Gastroesophageal sphincter (tissue), 4 donors: ENCODE measurements around the gene MED26. TPM values are rescaled to one million over a fixed set of nuclear protein-coding genes. Genes with fewer than 3 reads are reported as not detected.

Experiments used
- ATAC-seq: fragments of 150-250 bp; one replicate; pipeline ENCODE4 v1.9.1; 2016; ENCODE audit warnings: mild to moderate bottlenecking, moderate library complexity
- H3K27ac ChIP-seq, 4 donors: fragments of 200-600 bp; sonication (generic) in 3 of 4; 1 replicate in 3 of 4; 2 replicates in 1 of 4; pipeline ENCODE4 v1.5.1; 2016 to 2019
- H3K27me3 ChIP-seq: fragments of 200-600 bp; sonication (generic); one replicate; pipeline ENCODE4 v1.5.1; 2019
- H3K36me3 ChIP-seq, 2 donors: fragments of 200-600 bp; sonication (generic); one replicate each; pipeline ENCODE4 v1.5.1; 2019; ENCODE audit warnings: control low read depth in 1 of 2
- H3K4me1 ChIP-seq, 3 donors: fragments of 200-600 bp; sonication (generic); 1 replicate in 2 of 3; 2 replicates in 1 of 3; pipeline ENCODE4 v1.5.1; 2016 to 2019; ENCODE audit warnings: control low read depth in 2 of 3
- H3K4me3 ChIP-seq, 2 donors: fragments of 200-600 bp; sonication (generic); one replicate each; pipeline ENCODE4 v1.5.1; 2019; ENCODE audit warnings: mild to moderate bottlenecking in 1 of 2, moderate library complexity in 1 of 2
- H3K9me3 ChIP-seq, 3 donors: fragments of 200-600 bp; sonication (generic); one replicate each; pipeline ENCODE4 v1.5.1; 2017 to 2019; ENCODE audit warnings: control low read depth in 2 of 3
- EP300 ChIP-seq: sonication (generic); formaldehyde crosslinking; IDR thresholded peaks from one replicate; pipeline ENCODE4 v1.6.1; 2017; ENCODE audit warnings: antibody characterized with exemption, mild to moderate bottlenecking
- POLR2A ChIP-seq, 2 donors: fragments of 450-650 bp; IDR thresholded peaks; one replicate each; pipeline ENCODE4 v1.6.1; 2017; ENCODE audit warnings: antibody characterized with exemption in 2 of 2, mild to moderate bottlenecking in 2 of 2, moderate library complexity in 1 of 2
- POLR2AphosphoS5 ChIP-seq: sonication (generic); formaldehyde crosslinking; IDR thresholded peaks from one replicate; pipeline ENCODE4 v1.6.1; 2017; ENCODE audit warnings: antibody characterized with exemption
- WGBS, 2 donors: methylation state at CpG; one replicate each; pipeline ENCODE4 v1.1.5; 2018; ENCODE audit warnings: low coverage in 1 of 2; 5-methylcytosine and 5-hydroxymethylcytosine counted together
- total RNA-seq, 4 donors: library from RNA; depleted of rRNA; stranded (reverse); fragments of >200 nt; gene quantifications; one replicate each; pipeline ENCODE4 v1.1.0, GENCODE V29; 2016
- TF ChIP-seq, protein P1 (sequence below), 4 experiments: fragments of 200-600 bp in 2 of 4; fragments of 450-650 bp in 2 of 4; sonication (generic) in 1 of 4; IDR thresholded peaks; one replicate each; pipeline ENCODE4 v1.5.1; 2017 to 2019; ENCODE audit warnings: antibody characterized with exemption in 4 of 4, mild to moderate bottlenecking in 2 of 4, moderate library complexity in 2 of 4

The MED26 gene
- total RNA-seq, 4 donors from 2014 or later, result 5.8 to 10.5 (median 8.3) TPM

DNA sequence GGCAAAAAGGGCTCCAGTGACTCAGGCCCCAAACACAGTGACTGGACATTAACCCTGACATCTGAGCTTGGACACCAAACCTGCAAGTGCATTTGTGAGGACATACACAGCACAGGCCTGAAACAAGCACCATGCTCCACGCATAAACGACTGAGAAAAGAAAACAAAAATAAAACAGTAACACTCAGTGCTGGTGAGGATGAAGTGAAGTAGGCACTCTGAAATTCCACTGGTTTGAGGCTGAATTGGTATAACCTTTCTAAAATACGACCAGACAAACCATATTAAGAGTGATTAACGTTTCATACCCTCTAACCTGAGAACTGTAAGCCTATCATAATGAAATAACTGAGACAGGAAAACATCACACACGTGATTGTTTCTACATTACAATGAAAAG is 61.3 kb downstream of the MED26 start:
- Histone ChIP-seq H3K27me3 (no peaks in the 10 kb centered on the region), H3K36me3 (peaks cover 0 to 88% of the 10 kb centered on the region in 2 donors), H3K4me1 (peaks cover 0 to 23% (median 11%) of the 10 kb centered on the region in 3 donors), H3K4me3 (no peak overlapping the region), H3K9me3 (no peaks in the 10 kb centered on the region), H3K27ac (peak overlapping the region in 1 of 4 donors; percentile 19)
- no peak for ATAC-seq
- TF ChIP-seq, protein P1, sequence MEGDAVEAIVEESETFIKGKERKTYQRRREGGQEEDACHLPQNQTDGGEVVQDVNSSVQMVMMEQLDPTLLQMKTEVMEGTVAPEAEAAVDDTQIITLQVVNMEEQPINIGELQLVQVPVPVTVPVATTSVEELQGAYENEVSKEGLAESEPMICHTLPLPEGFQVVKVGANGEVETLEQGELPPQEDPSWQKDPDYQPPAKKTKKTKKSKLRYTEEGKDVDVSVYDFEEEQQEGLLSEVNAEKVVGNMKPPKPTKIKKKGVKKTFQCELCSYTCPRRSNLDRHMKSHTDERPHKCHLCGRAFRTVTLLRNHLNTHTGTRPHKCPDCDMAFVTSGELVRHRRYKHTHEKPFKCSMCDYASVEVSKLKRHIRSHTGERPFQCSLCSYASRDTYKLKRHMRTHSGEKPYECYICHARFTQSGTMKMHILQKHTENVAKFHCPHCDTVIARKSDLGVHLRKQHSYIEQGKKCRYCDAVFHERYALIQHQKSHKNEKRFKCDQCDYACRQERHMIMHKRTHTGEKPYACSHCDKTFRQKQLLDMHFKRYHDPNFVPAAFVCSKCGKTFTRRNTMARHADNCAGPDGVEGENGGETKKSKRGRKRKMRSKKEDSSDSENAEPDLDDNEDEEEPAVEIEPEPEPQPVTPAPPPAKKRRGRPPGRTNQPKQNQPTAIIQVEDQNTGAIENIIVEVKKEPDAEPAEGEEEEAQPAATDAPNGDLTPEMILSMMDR (IDR thresholded peaks at IDR 0.05), result no peak
- TF ChIP-seq EP300 (no peak), POLR2AphosphoS5 (no peak), POLR2A (IDR thresholded peaks at IDR 0.05) (no peak)
- 91 to 94% methylated on average over 5 of the region's 5 CpGs for WGBS, 2 donors

DNA sequence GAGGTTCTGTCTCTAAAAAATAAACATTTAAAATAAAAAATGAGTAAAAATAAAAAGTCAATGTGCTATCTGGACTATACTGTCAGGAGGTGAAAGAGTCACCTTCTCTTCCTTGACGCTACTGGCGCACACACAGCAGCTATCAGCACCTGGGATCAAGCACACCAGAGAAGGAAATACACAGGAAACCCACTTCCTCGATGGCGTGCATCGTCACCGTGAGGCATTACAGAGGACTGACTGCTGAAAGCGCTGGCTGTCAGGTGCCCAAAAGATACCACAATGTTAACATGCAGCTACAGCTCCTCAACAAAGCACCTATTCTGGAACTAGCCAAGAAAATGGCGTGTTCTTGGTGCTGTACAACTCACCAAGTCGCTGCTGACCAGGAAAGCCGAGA is 61.8 kb downstream of the MED26 start:
- peak overlapping the region in 1 of 4 donors; percentile 19 for H3K27ac ChIP-seq
- peaks cover 0 to 93% of the 10 kb centered on the region in 2 donors for H3K36me3 ChIP-seq
- no peak overlapping the region for H3K4me3 ChIP-seq
- peaks cover 0 to 17% (median 6%) of the 10 kb centered on the region in 3 donors for H3K4me1 ChIP-seq
- H3K9me3 ChIP-seq, result no peaks in the 10 kb centered on the region
- H3K27me3 ChIP-seq, result no peaks in the 10 kb centered on the region
- TF ChIP-seq, protein P1 (IDR thresholded peaks at IDR 0.05), result no peak
- TF ChIP-seq POLR2A (IDR thresholded peaks at IDR 0.05) (no peak), POLR2AphosphoS5 (no peak), EP300 (no peak)
- WGBS, 2 donors, result 80 to 91% methylated on average over 8 to 9 of the region's 10 CpGs
- ATAC-seq, result peak; percentile 43

DNA sequence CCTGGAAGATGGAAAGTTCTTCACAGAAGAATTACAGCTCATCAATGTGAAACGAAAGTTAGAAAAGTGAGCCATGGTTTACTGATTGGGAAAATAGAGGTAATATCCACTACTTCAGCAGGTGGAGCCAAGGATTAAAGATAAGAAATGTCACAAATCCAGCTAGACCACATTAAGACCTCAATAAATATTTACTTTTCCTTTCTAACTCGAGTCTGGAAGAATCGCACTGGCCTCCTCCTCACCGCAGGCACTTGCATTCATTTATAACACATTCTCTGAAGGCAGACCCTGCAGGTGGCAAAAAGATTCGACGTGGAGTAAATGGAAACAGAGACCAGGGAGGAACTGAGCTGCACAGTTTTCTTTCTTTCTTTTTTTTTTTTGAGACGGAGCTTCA is 63.2 kb downstream of the MED26 start:
- peaks cover 0 to 4% (median 0%) of the 10 kb centered on the region in 3 donors for H3K4me1 ChIP-seq
- H3K27ac ChIP-seq, result no peak overlapping the region
- peaks cover 0 to 100% of the 10 kb centered on the region in 2 donors for H3K36me3 ChIP-seq
- no peaks in the 10 kb centered on the region for H3K27me3 ChIP-seq
- TF ChIP-seq POLR2AphosphoS5 (no peak), EP300 (no peak), POLR2A (IDR thresholded peaks at IDR 0.05) (no peak)
- TF ChIP-seq, protein P1 (IDR thresholded peaks at IDR 0.05), result no peak
- no peak overlapping the region for H3K4me3 ChIP-seq
- no peak for ATAC-seq
- WGBS, 2 donors, result 65 to 75% methylated on average over 3 to 7 of the region's 7 CpGs
- no peaks in the 10 kb centered on the region for H3K9me3 ChIP-seq

DNA sequence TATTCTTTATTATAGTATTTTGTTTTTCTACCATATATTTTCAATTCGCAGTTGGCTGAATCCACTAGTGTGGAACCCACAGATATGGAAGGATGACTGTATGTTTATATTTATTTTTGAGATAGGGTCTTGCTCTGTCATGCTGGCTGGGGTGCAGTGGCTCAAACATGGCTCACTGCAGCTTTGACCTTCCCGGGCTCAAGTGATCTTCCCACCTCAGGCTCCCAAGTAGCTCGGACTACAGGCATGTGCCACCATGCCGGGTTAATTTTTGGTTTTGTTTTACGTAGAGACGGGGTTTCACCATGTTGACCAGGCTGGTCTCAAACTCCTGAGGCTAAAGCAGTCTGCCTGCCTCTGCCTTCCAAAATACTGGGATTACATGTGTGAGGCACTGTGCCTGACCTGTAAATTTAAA is 65.4 kb downstream of the MED26 start:
- no peaks in the 10 kb centered on the region for H3K27me3 ChIP-seq
- H3K9me3 ChIP-seq, result no peaks in the 10 kb centered on the region
- 84 to 98% methylated on average over 2 to 3 of the region's 6 CpGs for WGBS, 2 donors
- TF ChIP-seq, protein P1 (IDR thresholded peaks at IDR 0.05), result no peak
- TF ChIP-seq POLR2A (IDR thresholded peaks at IDR 0.05) (no peak), POLR2AphosphoS5 (no peak), EP300 (no peak)
- H3K4me1 ChIP-seq, result no peaks in the 10 kb centered on the region
- no peak overlapping the region for H3K27ac ChIP-seq
- no peak overlapping the region for H3K4me3 ChIP-seq
- no peak for ATAC-seq
- peaks cover 0 to 100% of the 10 kb centered on the region in 2 donors for H3K36me3 ChIP-seq

DNA sequence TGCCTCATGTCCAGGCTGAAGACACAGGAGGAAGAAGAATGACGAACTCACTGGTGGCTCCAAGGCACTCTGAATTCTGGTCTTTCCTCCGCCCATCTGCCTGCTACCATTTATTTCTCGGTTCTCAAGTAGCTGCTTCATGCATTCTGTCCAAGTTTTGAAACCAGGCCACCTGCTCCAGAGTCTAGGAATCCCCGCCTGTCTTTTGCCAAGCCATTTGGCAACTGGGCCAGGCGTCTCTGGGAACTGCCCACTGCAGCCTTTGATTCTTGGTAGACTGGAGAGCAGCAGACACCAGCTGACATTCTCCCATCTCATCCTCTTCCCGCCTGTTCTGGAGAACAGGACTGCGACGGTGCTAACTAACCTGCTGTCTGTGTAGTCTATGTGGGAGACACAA is 66.6 kb downstream of the MED26 start:
- Histone ChIP-seq H3K36me3 (peaks cover 0 to 99% of the 10 kb centered on the region in 2 donors), H3K4me3 (no peak overlapping the region), H3K27me3 (no peaks in the 10 kb centered on the region), H3K9me3 (no peaks in the 10 kb centered on the region), H3K4me1 (no peaks in the 10 kb centered on the region), H3K27ac (no peak overlapping the region)
- TF ChIP-seq EP300 (no peak), POLR2A (IDR thresholded peaks at IDR 0.05) (no peak), POLR2AphosphoS5 (no peak)
- TF ChIP-seq, protein P1 (IDR thresholded peaks at IDR 0.05), result no peak
- 50 to 84% methylated on average over 1 to 5 of the region's 8 CpGs for WGBS, 2 donors
- ATAC-seq, result no peak
